Ectodermal cell (in vitro differentiated cells): Measurements from ENCODE around the gene SULT1C3.

Experiments used
- H3K27ac ChIP-seq: 2 replicates; pipeline ENCODE4 v1.7.0; 2013; ENCODE audit warnings: mild to moderate bottlenecking, low read depth, low read length; ENCODE audit not compliant: insufficient read depth, poor library complexity, severe bottlenecking
- H3K27me3 ChIP-seq: 2 replicates; pipeline ENCODE4 v1.7.0; 2013; ENCODE audit warnings: mild to moderate bottlenecking, low read length; ENCODE audit not compliant: insufficient read depth, control insufficient read depth, poor library complexity, severe bottlenecking
- H3K36me3 ChIP-seq: one replicate; pipeline ENCODE4 v1.7.0; 2013; ENCODE audit warnings: low read length; ENCODE audit not compliant: control insufficient read depth, insufficient read depth
- H3K4me1 ChIP-seq: one replicate; pipeline ENCODE4 v1.7.0; 2013; ENCODE audit warnings: low read length; ENCODE audit not compliant: control insufficient read depth, insufficient read depth
- H3K4me3 ChIP-seq: 2 replicates; pipeline ENCODE4 v1.7.0; 2013; ENCODE audit warnings: low read depth, low read length, control low read depth; ENCODE audit not compliant: insufficient read depth
- H3K9me3 ChIP-seq: 2 replicates; pipeline ENCODE4 v1.7.0; 2013; ENCODE audit warnings: mild to moderate bottlenecking, low read length, moderate library complexity; ENCODE audit not compliant: control insufficient read depth
- whole genome bisulfite sequencing, 2 experiments: methylation state at CpG; one replicate each; pipeline ENCODE4 v1.1.7; 2013; ENCODE audit warnings: missing lambda C conversion rate in 2 of 2; 5-methylcytosine and 5-hydroxymethylcytosine counted together

Gene SULT1C3

GRCh38 chr2:108240966-108241365, 1.2 kb downstream of the SULT1C3 start:
- H3K27me3 ChIP-seq = no peaks in the 10 kb centered on the region
- 92 to 94% methylated on average over 5 of the region's 5 CpGs for WGBS, 2 experiments
- no peaks in the 10 kb centered on the region for H3K4me1 ChIP-seq
- no peak overlapping the region for H3K4me3 ChIP-seq
- H3K36me3 ChIP-seq = no peaks in the 10 kb centered on the region
- peaks cover 2% of the 10 kb centered on the region for H3K9me3 ChIP-seq
- no peak overlapping the region for H3K27ac ChIP-seq

GRCh38 chr2:108243566-108243965, 3.8 kb downstream of the SULT1C3 start:
- Histone ChIP-seq H3K9me3 (peaks cover 2% of the 10 kb centered on the region), H3K27me3 (no peaks in the 10 kb centered on the region), H3K36me3 (no peaks in the 10 kb centered on the region), H3K4me3 (no peak overlapping the region), H3K4me1 (no peaks in the 10 kb centered on the region), H3K27ac (no peak overlapping the region)
- 93 to 94% methylated on average over 1 of the region's 1 CpG for WGBS, 2 experiments

GRCh38 chr2:108244667-108245414, 5.1 kb downstream of the SULT1C3 start:
- no peak overlapping the region for H3K4me3 ChIP-seq
- H3K9me3 ChIP-seq = peaks cover 2% of the 10 kb centered on the region
- H3K27ac ChIP-seq = no peak overlapping the region
- no peaks in the 10 kb centered on the region for H3K36me3 ChIP-seq
- WGBS, 2 experiments = 92% methylated on average over 2 of the region's 2 CpGs
- H3K4me1 ChIP-seq = no peaks in the 10 kb centered on the region
- no peaks in the 10 kb centered on the region for H3K27me3 ChIP-seq

GRCh38 chr2:108253106-108253505, 13.3 kb downstream of the SULT1C3 start:
- Histone ChIP-seq H3K27ac (no peak overlapping the region), H3K27me3 (no peaks in the 10 kb centered on the region), H3K9me3 (no peaks in the 10 kb centered on the region), H3K4me3 (no peak overlapping the region), H3K36me3 (no peaks in the 10 kb centered on the region), H3K4me1 (no peaks in the 10 kb centered on the region)
- no CpG with 5 or more reads among the region's 1 CpG for WGBS, 2 experiments

- H3K36me3 ChIP-seq = no peaks in the 10 kb centered on the region
- WGBS, 2 experiments = 89 to 95% methylated on average over 3 of the region's 3 CpGs
Measured at GRCh38 chr2:108257757-108258331, 18.1 kb downstream of the SULT1C3 start.

GRCh38 chr2:108260773-108261172, 21.0 kb downstream of the SULT1C3 start:
- H3K4me1 ChIP-seq = no peaks in the 10 kb centered on the region
- 86 to 91% methylated on average over 1 of the region's 1 CpG for WGBS, 2 experiments
- no peaks in the 10 kb centered on the region for H3K36me3 ChIP-seq
- H3K9me3 ChIP-seq = no peaks in the 10 kb centered on the region
- no peak overlapping the region for H3K4me3 ChIP-seq
- H3K27ac ChIP-seq = no peak overlapping the region
- no peaks in the 10 kb centered on the region for H3K27me3 ChIP-seq

More at GRCh38 chr2:108257757-108258331, 18.1 kb downstream of the SULT1C3 start:
- H3K27ac ChIP-seq = no peak overlapping the region
- H3K4me1 ChIP-seq = no peaks in the 10 kb centered on the region
- no peaks in the 10 kb centered on the region for H3K9me3 ChIP-seq
- no peak overlapping the region for H3K4me3 ChIP-seq
- no peaks in the 10 kb centered on the region for H3K27me3 ChIP-seq

- H3K4me3 ChIP-seq = no peak overlapping the region
- H3K9me3 ChIP-seq = no peaks in the 10 kb centered on the region
- H3K36me3 ChIP-seq = no peaks in the 10 kb centered on the region
- WGBS, 2 experiments = 89 to 92% methylated on average over 1 of the region's 1 CpG
- no peaks in the 10 kb centered on the region for H3K27me3 ChIP-seq
- H3K27ac ChIP-seq = no peak overlapping the region
- no peaks in the 10 kb centered on the region for H3K4me1 ChIP-seq
Measured at GRCh38 chr2:108262036-108262435, 22.3 kb downstream of the SULT1C3 start.

GRCh38 chr2:108263401-108263800, 23.6 kb downstream of the SULT1C3 start:
- no peak overlapping the region for H3K27ac ChIP-seq
- H3K27me3 ChIP-seq = no peaks in the 10 kb centered on the region
- H3K4me3 ChIP-seq = no peak overlapping the region
- H3K4me1 ChIP-seq = no peaks in the 10 kb centered on the region
- H3K36me3 ChIP-seq = no peaks in the 10 kb centered on the region
- H3K9me3 ChIP-seq = no peaks in the 10 kb centered on the region

GRCh38 chr2:108266218-108266617, 26.4 kb downstream of the SULT1C3 start:
- Histone ChIP-seq H3K4me3 (no peak overlapping the region), H3K27me3 (no peaks in the 10 kb centered on the region), H3K36me3 (no peaks in the 10 kb centered on the region), H3K27ac (no peak overlapping the region), H3K9me3 (no peaks in the 10 kb centered on the region), H3K4me1 (no peaks in the 10 kb centered on the region)
- whole genome bisulfite sequencing, 2 experiments = 75 to 82% methylated on average over 2 of the region's 3 CpGs

- Histone ChIP-seq H3K36me3 (no peaks in the 10 kb centered on the region), H3K9me3 (no peaks in the 10 kb centered on the region), H3K27me3 (no peaks in the 10 kb centered on the region), H3K4me3 (no peak overlapping the region), H3K27ac (no peak overlapping the region), H3K4me1 (no peaks in the 10 kb centered on the region)
- 90 to 91% methylated on average over 5 of the region's 5 CpGs for WGBS, 2 experiments
Measured at GRCh38 chr2:108267101-108267500, 27.3 kb downstream of the SULT1C3 start.
